H7 (cell line): ENCODE data around the gene DHRS13. TPM values are rescaled to one million over a fixed set of nuclear protein-coding genes. Genes with fewer than 3 reads are reported as not detected.

Experiments used
- DNase-seq: peaks from one replicate; pipeline ENCODE4 v3.0.0; 2012
- H3K27me3 ChIP-seq: 2 replicates; pipeline ENCODE4 v1.6.0; 2011; ENCODE audit warnings: mild to moderate bottlenecking, low read length; ENCODE audit not compliant: control insufficient read depth, insufficient read depth
- H3K36me3 ChIP-seq: replicated peaks from 2 replicates; pipeline ENCODE4 v1.5.1; 2011; ENCODE audit warnings: low read length; ENCODE audit not compliant: control insufficient read depth, insufficient read depth
- H3K4me3 ChIP-seq: 2 replicates; pipeline ENCODE4 v1.5.1; 2011; ENCODE audit warnings: low read depth, mild to moderate bottlenecking, control low read depth, low read length, moderate library complexity; ENCODE audit not compliant: insufficient read depth
- total RNA-seq: library from RNA; depleted of rRNA; stranded (reverse); fragments of >200 nt; shearing (Covaris generic); gene quantifications from 2 replicates; pipeline ENCODE4 v1.2.3, GENCODE V29; 2014

Gene DHRS13
- total RNA-seq, 1 experiment from 2014 or later: 11.9 TPM

- DNase-seq: no peak
- peaks cover 2% of the 10 kb centered on the region for H3K36me3 ChIP-seq
- H3K4me3 ChIP-seq: no peak overlapping the region
- H3K27me3 ChIP-seq: no peaks in the 10 kb centered on the region
Observed at GRCh38 chr17:28874750-28875149, 28.1 kb downstream of the DHRS13 start.

- DNase-seq: no peak
Observed at GRCh38 chr17:28873839-28874238, 29.0 kb downstream of the DHRS13 start.

GRCh38 chr17:28871056-28871579 lies 31.8 kb downstream of the DHRS13 start:
- no peak for DNase-seq
- Histone ChIP-seq H3K4me3 (no peak overlapping the region), H3K36me3 (no peaks in the 10 kb centered on the region), H3K27me3 (no peaks in the 10 kb centered on the region)

More at GRCh38 chr17:28873839-28874238, 29.0 kb downstream of the DHRS13 start:
- Histone ChIP-seq H3K36me3 (peaks cover 2% of the 10 kb centered on the region), H3K4me3 (no peak overlapping the region), H3K27me3 (no peaks in the 10 kb centered on the region)

GRCh38 chr17:28867276-28867675 lies 35.6 kb downstream of the DHRS13 start:
- H3K4me3 ChIP-seq: no peak overlapping the region
- H3K27me3 ChIP-seq: no peaks in the 10 kb centered on the region
- DNase-seq: no peak
- H3K36me3 ChIP-seq: no peaks in the 10 kb centered on the region

GRCh38 chr17:28865946-28866752 lies 36.7 kb downstream of the DHRS13 start:
- no peak for DNase-seq
- Histone ChIP-seq H3K27me3 (no peaks in the 10 kb centered on the region), H3K36me3 (no peaks in the 10 kb centered on the region), H3K4me3 (no peak overlapping the region)

- Histone ChIP-seq H3K36me3 (peaks cover 2% of the 10 kb centered on the region), H3K4me3 (no peak overlapping the region), H3K27me3 (no peaks in the 10 kb centered on the region)
- no peak for DNase-seq
Observed at GRCh38 chr17:28864991-28865849, 37.7 kb downstream of the DHRS13 start.

GRCh38 chr17:28863953-28864352 lies 38.9 kb downstream of the DHRS13 start:
- H3K27me3 ChIP-seq: no peaks in the 10 kb centered on the region

GRCh38 chr17:28862561-28862960 lies 40.3 kb downstream of the DHRS13 start:
- peaks cover 15% of the 10 kb centered on the region for H3K36me3 ChIP-seq
- H3K4me3 ChIP-seq: no peak overlapping the region
- no peak for DNase-seq
- H3K27me3 ChIP-seq: no peaks in the 10 kb centered on the region

More at GRCh38 chr17:28863953-28864352, 38.9 kb downstream of the DHRS13 start:
- Histone ChIP-seq H3K4me3 (no peak overlapping the region), H3K36me3 (peaks cover 2% of the 10 kb centered on the region)
- no peak for DNase-seq

- peaks cover 15% of the 10 kb centered on the region for H3K36me3 ChIP-seq
- H3K27me3 ChIP-seq: no peaks in the 10 kb centered on the region
- DNase-seq: peak; percentile 56
- H3K4me3 ChIP-seq: no peak overlapping the region
Observed at GRCh38 chr17:28861393-28862203, 41.3 kb downstream of the DHRS13 start.

GRCh38 chr17:28860363-28860808 lies 42.5 kb downstream of the DHRS13 start:
- H3K27me3 ChIP-seq: no peaks in the 10 kb centered on the region
- no peak overlapping the region for H3K4me3 ChIP-seq
- peaks cover 18% of the 10 kb centered on the region for H3K36me3 ChIP-seq
- no peak for DNase-seq

- Histone ChIP-seq H3K27me3 (no peaks in the 10 kb centered on the region), H3K4me3 (no peak overlapping the region), H3K36me3 (peaks cover 18% of the 10 kb centered on the region)
- DNase-seq: no peak
Observed at GRCh38 chr17:28858801-28859355, 44.0 kb downstream of the DHRS13 start.

- Histone ChIP-seq H3K4me3 (no peak overlapping the region), H3K36me3 (peaks cover 18% of the 10 kb centered on the region), H3K27me3 (no peaks in the 10 kb centered on the region)
- no peak for DNase-seq
Observed at GRCh38 chr17:28857905-28858800, 44.7 kb downstream of the DHRS13 start.

GRCh38 chr17:28856028-28856574 lies 46.8 kb downstream of the DHRS13 start:
- Histone ChIP-seq H3K4me3 (no peak overlapping the region), H3K27me3 (no peaks in the 10 kb centered on the region), H3K36me3 (peaks cover 18% of the 10 kb centered on the region)
- DNase-seq: no peak
